ENCODE data around the gene DENND11. TPM values are rescaled to one million over a fixed set of nuclear protein-coding genes. Genes with fewer than 3 reads are reported as not detected.

Gene DENND11
- total and polyA plus RNA-seq, 2 of the 4 experiments (the other 2 are of a cell fraction) = 2.9 to 5.0 TPM

DNA sequence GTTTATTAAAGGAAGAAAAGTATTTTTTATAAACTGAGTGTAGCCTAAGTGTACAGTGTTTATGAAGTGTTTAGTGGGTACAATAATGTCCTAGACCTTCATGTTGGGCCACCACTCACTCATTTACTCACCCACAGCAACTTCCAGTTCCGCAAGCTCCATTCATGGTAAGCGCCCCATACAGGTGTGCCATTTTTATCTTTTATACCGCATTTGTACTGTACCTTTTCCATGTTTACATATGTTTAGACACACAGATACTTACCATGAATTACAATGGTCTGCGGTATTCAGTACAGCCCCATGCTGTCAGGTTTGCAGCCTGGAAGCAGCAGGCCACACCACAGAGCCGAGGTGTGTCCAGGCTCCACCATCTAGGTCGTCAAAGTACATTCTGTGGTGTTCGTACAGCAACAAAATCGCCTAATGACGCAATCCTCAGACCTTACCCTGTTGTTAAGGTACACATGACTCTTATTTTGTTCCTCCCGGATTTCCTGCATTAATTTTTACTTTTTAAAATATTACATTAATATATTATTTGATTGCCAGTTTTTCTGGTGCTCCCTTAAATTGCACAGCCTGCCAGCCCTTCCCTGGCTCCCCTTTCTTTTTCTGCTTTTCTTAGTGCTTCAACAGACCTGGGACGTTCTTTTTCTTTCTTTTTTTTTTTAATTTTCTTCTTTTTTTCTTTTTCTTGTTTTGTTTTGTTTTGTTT lies 35.3 kb upstream of the DENND11 start:
- BruUV-seq (replicated peaks) = no TSS peak
- POLR2A ChIA-PET (ENCODE audit: unreplicated experiment) = interaction anchor here (1.6 kb wide), 1 partner anchor 20 kb away, joined by 3 read pairs; no protein-coding TSS in a partner anchor

More for the DNA sequence above, 35.3 kb upstream of the DENND11 start:
- intact Hi-C loops (cut with micrococcal nuclease) = loop anchor here (5.0 to 10.0 kb wide), 2 partner anchors 85 to 202 kb away; no protein-coding TSS in a partner anchor
- Histone ChIP-seq H2AK9ac (replicated peaks; ENCODE audit: low read depth, low read length, poor library complexity) (no peak overlapping the region), H4K91ac (ENCODE audit: insufficient read depth, low read depth, low read length) (peak overlapping the region; percentile 10; the same call in 1 of the 2 replicates), H3K4me3 (ENCODE audit: insufficient read depth, low read depth, low read length) (peak overlapping the region; percentile 53), H4K5ac (ENCODE audit: low read depth, low read length) (peak overlapping the region; percentile 98), H3K14ac (replicated peaks; ENCODE audit: low read depth, low read length) (peak overlapping the region; percentile 58), H2BK5ac (ENCODE audit: low read depth, low read length, poor library complexity, severe bottlenecking) (peak overlapping the region; percentile 7), H3K9ac (ENCODE audit: low read depth, low read length) (peak overlapping the region; percentile 60), H3K27ac (ENCODE audit: insufficient read depth, low read length) (peak overlapping the region; percentile 38), H3K79me1 (ENCODE audit: low read depth in 1 of 2, low read length in 2 of 2) (peaks cover 13 to 20% of the 10 kb centered on the region in 2 experiments; a peak in 3 of 4 replicates), H3K27me3 (ENCODE audit: control insufficient read depth, insufficient read depth, low read length) (no peaks in the 10 kb centered on the region), H2AFZ (replicated peaks; ENCODE audit: low read length, poor library complexity) (peak overlapping the region; percentile 88), H2BK120ac (ENCODE audit: low read depth, low read length) (peak overlapping the region; percentile 47; the same call in 1 of the 2 replicates), H4K20me1 (ENCODE audit: insufficient read depth, low read length) (no peaks in the 10 kb centered on the region), H4K8ac (ENCODE audit: low read depth in 2 of 2, low read length in 2 of 2) (peak overlapping the region; percentile 91 to 95), H3K18ac (ENCODE audit: low read depth, low read length) (no peak overlapping the region), H3K4me1 (ENCODE audit: control insufficient read depth, insufficient read depth, low read length) (no peaks in the 10 kb centered on the region; the same call in 1 of the 2 replicates), H3K9me1 (ENCODE audit: insufficient read depth, low read length) (peaks cover 6% of the 10 kb centered on the region; the same call in 1 of the 2 replicates), H3K4me2 (ENCODE audit: low read depth, low read length) (peak overlapping the region; percentile 48), H2BK15ac (ENCODE audit: low read depth, low read length) (no peak overlapping the region), H3K9me3 (ENCODE audit: control insufficient read depth, insufficient read depth, low read length) (no peaks in the 10 kb centered on the region), H3K56ac (ENCODE audit: extremely low read depth, insufficient read depth, low read length) (no peak overlapping the region), H2AK5ac (ENCODE audit: low read depth, low read length) (no peak overlapping the region), H3K4ac (ENCODE audit: low read depth, low read length) (peak overlapping the region; percentile 85), H3K23ac (ENCODE audit: low read depth, low read length) (no peak overlapping the region), H3K36me3 (ENCODE audit: control insufficient read depth, insufficient read depth, low read length) (peaks cover 11% of the 10 kb centered on the region; the same call in 1 of the 2 replicates), H2BK20ac (ENCODE audit: low read depth, low read length) (no peak overlapping the region)
- dilution Hi-C loops (cut with HindIII; ENCODE audit: low sequenced_read_pairs, unreplicated experiment) = no loop called here
- TF ChIP-seq CEBPB (IDR thresholded peaks at IDR 0.05; ENCODE audit: low read depth, low read length) (peak; percentile 79), RFX5 (IDR thresholded peaks at IDR 0.05; ENCODE audit: low read depth, low read length) (no peak), BHLHE40 (IDR thresholded peaks at IDR 0.05; ENCODE audit: low read depth, low read length) (no peak), SMC3 (IDR thresholded peaks at IDR 0.05; ENCODE audit: low read depth, low read length) (no peak)
- ATAC-seq (ENCODE audit: low read depth) (no peak), DNase-seq (no peak)
- CTCF ChIA-PET = interaction anchor here (0.6 to 2.4 kb wide), 8 partner anchors 11 to 1069 kb away, joined by 3 to 7 read pairs (median 4); no protein-coding TSS in a partner anchor
- in situ Hi-C loops (cut with MboI; ENCODE audit: low sequenced_read_pairs) = no loop called here
- WGBS, 2 experiments (ENCODE audit: extremely low coverage in 2 of 2, insufficient read length in 1 of 2) = 90% methylated on average over 2 of the region's 11 CpGs; no CpG with 5 or more reads in 1 of the 2 experiments

All from IMR-90 (cell line).